A673 (cell line): ENCODE measurements around the gene NCCRP1. TPM values are rescaled to one million over a fixed set of nuclear protein-coding genes. Genes with fewer than 3 reads are reported as not detected.

Source experiments
- BruUV-seq: library from RNA; stranded (reverse); fragments of 400-500 nt; replicated peaks from 2 replicates; lab custom pipeline; 2021; lab: Mats Ljungman, UMichigan
- CTCF ChIA-PET: fragments of 300-600 bp; sonication (Branson Sonifier 250); formaldehyde crosslinking; loops from one replicate; lab custom pipeline; 2022; ENCODE audit warnings: antibody characterized with exemption; lab: Charles Lee
- POLR2A ChIA-PET: fragments of 300-600 bp; sonication (Branson Sonifier 250); formaldehyde crosslinking; loops from one replicate; lab custom pipeline; 2022; ENCODE audit warnings: antibody characterized with exemption; ENCODE audit not compliant: low non-redundant PET; lab: Charles Lee
- DNase-seq: peaks from one replicate; pipeline ENCODE4 v3.0.0-alpha.2; 2015; ENCODE audit warnings: low spot score
- H3K27ac ChIP-seq: fragments of 200-600 bp; sonication (generic); 2 replicates; pipeline ENCODE4 v1.5.1; 2016; ENCODE audit warnings: mixed run types, low read depth, mild to moderate bottlenecking, mixed read lengths, antibody characterized with exemption, low read length; ENCODE audit not compliant: poor library complexity, severe bottlenecking
- H3K27me3 ChIP-seq: fragments of 200-600 bp; sonication (generic); replicated peaks from 2 replicates; pipeline ENCODE4 v1.6.1; 2017; ENCODE audit warnings: mixed run types, low read depth, mild to moderate bottlenecking, mixed read lengths, antibody characterized with exemption, low read length; ENCODE audit not compliant: insufficient read depth, poor library complexity
- H3K36me3 ChIP-seq: fragments of 200-600 bp; sonication (generic); 2 replicates; pipeline ENCODE4 v1.6.1; 2016; ENCODE audit warnings: mixed run types, mild to moderate bottlenecking, mixed read lengths, antibody characterized with exemption, low read length; ENCODE audit not compliant: insufficient read depth, poor library complexity, severe bottlenecking
- H3K4me1 ChIP-seq: fragments of 200-600 bp; sonication (generic); 2 replicates; pipeline ENCODE4 v1.6.1; 2017; ENCODE audit warnings: mixed run types, mild to moderate bottlenecking, mixed read lengths, antibody characterized with exemption, low read length; ENCODE audit not compliant: insufficient read depth, poor library complexity, severe bottlenecking
- H3K4me3 ChIP-seq: fragments of 200-600 bp; sonication (generic); 2 replicates; pipeline ENCODE4 v1.5.1; 2016; ENCODE audit warnings: low read depth, mixed run types, mild to moderate bottlenecking, mixed read lengths, low read length; ENCODE audit not compliant: poor library complexity, severe bottlenecking
- H3K9me3 ChIP-seq: fragments of 200-600 bp; sonication (generic); 2 replicates; pipeline ENCODE4 v1.6.1; 2016; ENCODE audit warnings: mixed run types, low read depth, mild to moderate bottlenecking, mixed read lengths, antibody characterized with exemption, low read length; ENCODE audit not compliant: poor library complexity, severe bottlenecking
- CTCF ChIP-seq: fragments of 300-800, 200-600 bp; sonication (generic); conservative IDR thresholded peaks from 2 replicates; pipeline ENCODE4 v1.5.1; 2017; ENCODE audit warnings: low read depth, mild to moderate bottlenecking, antibody characterized with exemption, low read length, moderate library complexity, mixed read lengths
- EZH2 ChIP-seq: fragments of 200-600 bp; sonication (generic); IDR thresholded peaks from 2 replicates; pipeline ENCODE4 v1.6.1; 2017; ENCODE audit warnings: borderline replicate concordance, low read depth, mild to moderate bottlenecking, mixed read lengths, antibody characterized with exemption, low read length; ENCODE audit not compliant: poor library complexity, severe bottlenecking
- intact Hi-C: fragments of 100-400 bp; cut with micrococcal nuclease; formaldehyde crosslinking; loops from one replicate; pipeline ENCODE4 v1.10.0; 2022; ENCODE audit not compliant: unreplicated experiment
- total RNA-seq: library from RNA; stranded (reverse); gene quantifications from 2 replicates; pipeline ENCODE4 v1.2.3, GENCODE V29; 2021

Gene NCCRP1
- total RNA-seq, 1 experiment from 2014 or later = not detected

GRCh38 chr19:39251081-39251480 lies 54.3 kb downstream of the NCCRP1 start:
- Histone ChIP-seq H3K9me3 (no peaks in the 10 kb centered on the region), H3K4me1 (no peaks in the 10 kb centered on the region), H3K27me3 (peaks cover 45% of the 10 kb centered on the region), H3K4me3 (no peak overlapping the region), H3K36me3 (no peaks in the 10 kb centered on the region), H3K27ac (no peak overlapping the region)
- CTCF ChIA-PET = no interaction called here
- intact Hi-C loops = no loop called here
- TF ChIP-seq CTCF = no peak
- no peak for TF ChIP-seq EZH2
- no TSS peak for BruUV-seq
- no peak for DNase-seq
- POLR2A ChIA-PET = interaction anchor here (0.6 kb wide), 1 partner anchor 8 kb away, joined by 4 read pairs; no protein-coding TSS in a partner anchor

Other genes with a start within 250 kb of the NCCRP1 start
- gene FBXO17, start 221.2 kb upstream of the NCCRP1 start, total RNA-seq = 26.0 and 29.9 TPM in 2 replicates
- gene FBXO27, start 164.4 kb upstream of the NCCRP1 start, total RNA-seq = 0.33 and 0.45 TPM in 2 replicates
- not detected in 2 replicates for gene ACP7, start 112.6 kb upstream of the NCCRP1 start, total RNA-seq
- 55.2 and 59.0 TPM in 2 replicates for gene PAK4, start 71.2 kb upstream of the NCCRP1 start, total RNA-seq
- not detected in 2 replicates for gene SYCN, start 7.3 kb downstream of the NCCRP1 start, total RNA-seq
- gene IFNL3, start 48.0 kb downstream of the NCCRP1 start, total RNA-seq = not detected in 2 replicates
- gene IFNL4, start 51.9 kb downstream of the NCCRP1 start, total RNA-seq = not detected in 2 replicates
- not detected in 2 replicates for gene IFNL2, start 71.4 kb downstream of the NCCRP1 start, total RNA-seq
- gene IFNL1, start 99.4 kb downstream of the NCCRP1 start, total RNA-seq = not detected in 2 replicates
- 3.7 and 5.0 TPM in 2 replicates for gene LRFN1, start 123.9 kb downstream of the NCCRP1 start, total RNA-seq
- gene GMFG, start 139.1 kb downstream of the NCCRP1 start, total RNA-seq = 0.55 TPM in 1 of 2 replicates, not detected in the other
- gene SAMD4B, start 145.5 kb downstream of the NCCRP1 start, total RNA-seq = 157 and 168 TPM in 2 replicates
- 70.2 and 73.3 TPM in 2 replicates for gene PAF1, start 194.1 kb downstream of the NCCRP1 start, total RNA-seq
- 37.1 and 41.9 TPM in 2 replicates for gene MED29, start 194.4 kb downstream of the NCCRP1 start, total RNA-seq
- gene ZFP36, start 209.9 kb downstream of the NCCRP1 start, total RNA-seq = 7.1 and 8.1 TPM in 2 replicates
- 99.1 and 99.4 TPM in 2 replicates for gene PLEKHG2, start 215.7 kb downstream of the NCCRP1 start, total RNA-seq
- 1,898 and 1,963 TPM in 2 replicates for gene RPS16, start 239.0 kb downstream of the NCCRP1 start, total RNA-seq
- gene SUPT5H, start 248.6 kb downstream of the NCCRP1 start, total RNA-seq = 160 and 169 TPM in 2 replicates